CD4-positive, alpha-beta T cell treated with Interleukin-6 at 100 ng/mL for 8 hours (primary cell): Measurements from ENCODE around the gene SHH.

ENCODE experiments used
- DNase-seq: peaks from one replicate; pipeline ENCODE4 v3.0.0-alpha.2; 2020; ENCODE audit warnings: mixed read lengths, low spot score

Gene SHH

GRCh38 chr7:155764438-155764793 lies 47.8 kb downstream of the SHH start:
- DNase-seq: peak; percentile 32

GRCh38 chr7:155763691-155764437 lies 48.4 kb downstream of the SHH start:
- DNase-seq: peak; percentile 66

- no peak for DNase-seq
Observed at GRCh38 chr7:155763122-155763521, 49.1 kb downstream of the SHH start.

- DNase-seq: no peak
Observed at GRCh38 chr7:155762655-155763054, 49.6 kb downstream of the SHH start.

- no peak for DNase-seq
Observed at GRCh38 chr7:155762036-155762435, 50.2 kb downstream of the SHH start.

GRCh38 chr7:155761162-155761561 lies 51.1 kb downstream of the SHH start:
- DNase-seq: no peak

GRCh38 chr7:155759740-155760430 lies 52.4 kb downstream of the SHH start:
- DNase-seq: no peak

GRCh38 chr7:155758348-155758747 lies 53.9 kb downstream of the SHH start:
- DNase-seq: no peak

- no peak for DNase-seq
Observed at GRCh38 chr7:155756322-155756721, 55.9 kb downstream of the SHH start.

GRCh38 chr7:155755026-155755425 lies 57.2 kb downstream of the SHH start:
- DNase-seq: no peak

- no peak for DNase-seq
Observed at GRCh38 chr7:155754165-155754564, 58.1 kb downstream of the SHH start.

- DNase-seq: no peak
Observed at GRCh38 chr7:155753446-155753965, 58.8 kb downstream of the SHH start.

- no peak for DNase-seq
Observed at GRCh38 chr7:155752756-155753445, 59.4 kb downstream of the SHH start.

GRCh38 chr7:155751409-155751808 lies 60.9 kb downstream of the SHH start:
- DNase-seq: no peak

GRCh38 chr7:155750255-155751125 lies 61.8 kb downstream of the SHH start:
- DNase-seq: no peak
